ENCODE results near the gene MTA1.

MTA1 gene

DNA sequence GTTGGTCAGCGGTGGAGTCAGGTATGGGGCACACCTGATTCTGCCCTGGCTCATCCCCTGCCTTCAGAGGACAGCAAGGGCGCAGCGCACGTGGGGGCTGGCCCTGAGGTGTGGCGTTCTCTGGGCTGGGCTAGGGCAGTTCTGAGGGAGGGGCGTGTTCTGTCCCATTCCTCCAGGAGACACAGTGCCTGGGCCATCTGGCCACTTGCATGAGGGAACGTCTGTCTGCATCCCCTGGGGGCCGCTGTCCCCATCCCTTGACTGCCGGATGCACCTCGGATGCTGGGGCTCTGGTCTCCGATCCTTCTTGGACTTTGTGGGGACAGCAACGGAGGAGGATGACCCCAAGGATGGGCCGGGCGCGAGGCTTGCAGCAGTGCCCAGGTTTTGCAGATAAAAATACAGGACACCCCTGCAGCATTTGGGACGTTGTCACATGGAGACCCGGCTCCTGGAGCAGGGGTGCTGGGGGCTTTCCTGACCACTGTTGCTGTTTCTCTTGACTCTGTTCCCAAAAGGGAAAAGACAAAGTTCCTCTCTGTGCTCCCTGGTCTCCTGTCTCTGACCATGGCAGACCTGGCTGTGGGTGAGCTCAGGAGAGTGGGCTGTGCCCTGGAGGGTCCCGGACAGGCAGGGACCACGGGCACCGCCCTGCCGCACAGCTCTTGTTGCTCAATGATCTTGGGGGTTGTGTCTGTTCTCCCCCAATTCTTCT is 6.9 kb downstream of the MTA1 start:
- DNase-seq, result no peak

DNA sequence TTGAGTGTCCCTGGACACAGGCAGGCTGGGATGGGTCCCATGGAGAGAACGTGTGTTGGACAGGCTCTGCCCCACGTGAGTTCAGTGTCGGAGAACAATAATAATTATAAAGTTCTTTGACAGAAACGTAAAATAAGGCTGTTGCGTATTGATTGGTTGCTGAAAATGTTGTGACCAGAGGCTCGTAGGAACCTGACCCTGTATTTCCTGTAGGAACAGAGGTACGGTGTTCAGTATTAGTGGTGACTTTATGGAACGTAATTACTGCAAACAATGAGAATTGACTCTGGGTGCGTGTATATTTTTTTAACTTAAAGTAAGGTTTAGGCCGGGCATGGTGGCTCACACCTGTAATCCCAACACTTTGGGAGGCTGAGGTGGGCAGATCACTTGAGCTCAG is 7.8 kb downstream of the MTA1 start:
- no peak for DNase-seq

DNA sequence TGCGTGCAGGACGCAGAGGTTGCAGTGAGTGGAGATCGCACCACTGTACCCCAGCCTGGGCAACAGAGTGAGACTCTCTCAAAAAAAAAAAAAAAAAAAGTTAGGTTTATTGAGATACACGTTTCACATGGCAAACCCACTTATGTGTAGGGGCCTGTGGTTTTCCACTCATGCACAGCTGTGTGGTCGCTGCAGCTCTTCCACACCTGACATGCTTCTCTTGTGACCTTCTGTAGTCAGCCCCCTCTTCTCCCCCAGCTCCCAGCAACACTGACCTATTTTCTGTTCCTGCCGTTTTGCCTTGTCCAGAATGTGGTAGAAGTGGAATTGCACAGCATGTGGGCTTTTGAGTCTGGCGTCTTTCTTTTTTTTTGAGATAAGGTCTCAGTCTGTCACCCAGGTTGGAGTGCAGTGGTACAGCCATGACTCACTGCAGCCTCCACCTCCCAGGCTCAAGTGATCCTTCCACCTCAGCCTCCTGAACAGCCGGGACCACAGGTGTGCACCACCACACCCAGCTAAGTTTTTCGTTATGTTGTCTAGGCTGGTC is 8.4 kb downstream of the MTA1 start:
- no peak for DNase-seq

DNA sequence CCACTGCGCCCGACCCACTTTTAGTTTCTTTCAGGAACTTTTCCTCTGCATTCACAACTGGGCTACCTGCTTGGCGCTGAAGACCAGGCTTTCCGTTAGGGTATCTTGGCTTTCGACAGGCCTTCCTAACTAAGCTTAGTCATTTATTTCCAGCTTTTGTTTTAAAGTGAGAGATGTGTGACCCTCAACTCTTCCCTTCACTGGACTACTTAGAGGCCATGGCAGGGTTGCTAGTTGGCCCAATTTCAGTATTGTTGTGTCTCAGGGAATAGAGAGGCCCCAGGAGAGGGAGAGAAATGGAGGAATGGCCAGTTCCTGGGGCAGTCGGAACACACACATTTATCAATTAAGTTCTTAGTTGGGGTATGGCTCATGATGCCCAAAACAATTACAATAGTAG is 10.4 kb downstream of the MTA1 start:
- DNase-seq, result no peak

DNA sequence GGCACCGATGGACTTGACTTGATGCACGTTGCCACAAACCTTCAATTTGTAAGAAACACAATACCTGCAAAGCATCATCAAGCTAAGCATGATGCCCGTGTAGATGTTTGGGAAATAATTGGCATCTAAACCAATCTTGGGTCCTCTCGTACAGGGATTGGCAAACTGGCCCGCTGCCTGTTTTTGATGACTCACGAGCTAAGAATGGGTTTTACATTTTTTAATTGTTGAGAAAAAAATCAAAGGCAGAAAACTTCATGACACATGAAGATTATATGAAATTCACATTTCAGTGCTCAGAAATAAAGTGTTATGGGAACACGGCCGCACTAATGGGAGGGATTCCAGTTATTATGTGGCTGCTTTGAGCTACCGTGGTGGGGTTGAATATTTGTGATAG is 10.9 kb downstream of the MTA1 start:
- DNase-seq, result no peak

DNA sequence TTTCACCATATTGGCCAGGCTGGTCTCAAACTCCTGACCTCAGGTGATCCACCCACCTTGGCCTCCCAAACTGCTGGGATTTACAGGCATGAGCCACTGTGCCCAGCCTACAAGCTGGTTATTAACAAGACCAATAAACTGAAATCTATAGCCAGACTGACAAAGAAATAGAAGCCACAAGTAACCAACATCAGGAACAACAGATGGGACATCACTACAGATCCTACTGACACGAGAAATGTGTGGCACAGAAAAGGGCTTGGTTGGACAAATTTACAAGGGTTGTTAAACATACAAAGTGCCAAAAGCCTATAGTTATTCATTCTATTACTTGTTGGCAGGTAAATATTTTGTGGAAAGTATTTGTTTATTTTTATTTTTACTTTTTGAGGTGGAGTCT is 11.6 kb downstream of the MTA1 start:
- no peak for DNase-seq

DNA sequence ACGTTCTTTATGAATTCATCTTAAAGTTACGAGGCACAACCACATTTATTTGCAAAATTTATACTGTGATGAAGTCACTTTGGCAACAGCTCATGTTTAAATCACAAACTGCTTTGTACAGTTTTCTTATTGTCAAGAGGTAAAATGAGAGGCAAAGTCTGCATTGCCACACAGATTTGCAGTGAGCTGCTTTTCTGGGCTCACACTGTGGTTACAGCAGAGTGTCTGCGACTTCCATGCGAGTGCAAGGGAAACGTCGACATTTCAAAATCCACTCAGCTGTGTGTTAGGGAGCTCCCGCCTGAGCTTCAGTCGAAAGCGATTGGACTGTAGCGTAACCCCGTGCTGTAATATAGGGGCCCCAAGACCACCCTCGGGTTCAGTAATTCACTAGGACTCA is 13.0 kb downstream of the MTA1 start:
- no peak for DNase-seq

DNA sequence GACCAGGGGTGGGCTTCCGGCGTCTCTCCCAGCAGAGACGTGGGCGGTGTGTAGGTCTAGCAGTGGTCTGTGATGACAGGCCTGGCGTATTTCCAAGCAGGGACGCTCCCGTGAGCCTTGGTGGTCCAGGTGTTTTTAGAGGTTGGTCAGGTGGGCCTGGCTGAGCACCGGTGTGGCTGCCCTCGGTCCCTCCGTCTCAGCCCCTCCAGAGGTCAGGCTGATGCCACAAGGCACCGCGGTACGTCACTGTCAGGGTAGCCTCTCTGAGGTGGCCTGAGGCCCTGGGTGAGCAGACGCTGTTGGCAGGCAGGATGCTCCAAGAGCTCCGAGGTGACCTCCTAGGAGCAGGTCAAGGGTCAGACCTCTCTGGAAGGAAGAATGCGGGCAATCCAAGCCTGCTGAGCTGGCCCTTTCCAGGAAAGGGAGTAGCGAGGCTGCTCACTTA is 13.6 kb downstream of the MTA1 start:
- no peak for DNase-seq

DNA sequence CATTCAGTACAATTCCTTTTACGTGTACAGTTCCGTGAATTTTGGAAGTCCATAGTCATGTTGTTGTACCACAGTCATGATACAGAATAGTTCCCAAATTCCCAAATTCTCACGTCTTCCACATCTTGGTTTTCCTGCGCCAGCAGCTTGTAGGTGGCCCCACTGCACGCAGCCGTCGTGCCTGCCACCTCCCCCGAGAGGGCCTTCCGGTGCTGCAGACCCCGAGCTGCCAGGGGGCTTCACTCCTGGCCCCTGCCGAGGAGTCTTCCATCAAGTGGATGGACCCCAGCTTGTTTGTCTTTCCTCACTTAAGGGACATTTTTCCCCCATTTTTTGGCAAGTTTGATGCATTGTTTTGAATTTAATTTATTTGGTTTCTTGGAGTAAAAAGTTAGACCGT is 16.8 kb downstream of the MTA1 start:
- no peak for DNase-seq

DNA sequence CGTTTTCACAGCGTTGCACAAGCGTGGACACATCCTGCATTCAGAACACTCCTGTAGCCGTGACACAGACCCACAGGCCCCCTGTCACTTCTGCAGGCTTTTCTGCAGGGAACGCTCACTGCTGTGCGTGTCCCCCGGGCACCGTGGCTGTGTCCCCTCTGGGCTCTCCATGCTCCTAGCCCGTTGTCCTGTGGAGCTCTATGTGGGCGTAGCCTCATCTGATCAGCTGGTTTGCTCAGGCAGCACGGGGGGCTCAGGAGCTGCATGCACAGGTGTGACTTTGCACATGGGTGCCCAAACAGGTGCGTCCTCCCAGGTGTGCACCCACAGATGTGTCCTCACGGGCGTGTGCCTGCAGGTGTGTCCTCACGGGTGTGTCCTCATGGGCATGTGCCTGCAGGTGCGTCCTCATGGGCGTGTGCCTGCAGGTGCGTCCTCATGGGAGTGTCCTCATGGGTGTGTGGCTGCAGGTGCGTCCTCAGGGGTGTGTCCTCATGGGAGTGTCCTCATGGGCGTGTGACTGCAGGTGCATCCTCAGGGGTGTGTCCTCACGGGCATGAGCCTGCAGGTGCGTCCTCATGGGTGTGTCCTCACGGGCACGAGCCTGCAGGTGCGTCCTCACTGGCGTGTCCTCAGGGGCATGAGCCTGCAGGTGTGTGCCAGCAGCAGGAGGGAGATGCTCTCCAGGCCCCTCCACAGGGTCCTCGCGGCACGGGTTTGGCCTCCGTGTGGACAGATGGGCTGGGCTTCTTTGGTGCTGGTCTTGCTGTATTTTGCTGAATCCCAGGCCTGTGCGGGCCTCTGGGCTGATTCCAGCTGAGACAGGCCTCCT is 17.5 kb downstream of the MTA1 start:
- peak; percentile 56 to 75 for DNase-seq

DNA sequence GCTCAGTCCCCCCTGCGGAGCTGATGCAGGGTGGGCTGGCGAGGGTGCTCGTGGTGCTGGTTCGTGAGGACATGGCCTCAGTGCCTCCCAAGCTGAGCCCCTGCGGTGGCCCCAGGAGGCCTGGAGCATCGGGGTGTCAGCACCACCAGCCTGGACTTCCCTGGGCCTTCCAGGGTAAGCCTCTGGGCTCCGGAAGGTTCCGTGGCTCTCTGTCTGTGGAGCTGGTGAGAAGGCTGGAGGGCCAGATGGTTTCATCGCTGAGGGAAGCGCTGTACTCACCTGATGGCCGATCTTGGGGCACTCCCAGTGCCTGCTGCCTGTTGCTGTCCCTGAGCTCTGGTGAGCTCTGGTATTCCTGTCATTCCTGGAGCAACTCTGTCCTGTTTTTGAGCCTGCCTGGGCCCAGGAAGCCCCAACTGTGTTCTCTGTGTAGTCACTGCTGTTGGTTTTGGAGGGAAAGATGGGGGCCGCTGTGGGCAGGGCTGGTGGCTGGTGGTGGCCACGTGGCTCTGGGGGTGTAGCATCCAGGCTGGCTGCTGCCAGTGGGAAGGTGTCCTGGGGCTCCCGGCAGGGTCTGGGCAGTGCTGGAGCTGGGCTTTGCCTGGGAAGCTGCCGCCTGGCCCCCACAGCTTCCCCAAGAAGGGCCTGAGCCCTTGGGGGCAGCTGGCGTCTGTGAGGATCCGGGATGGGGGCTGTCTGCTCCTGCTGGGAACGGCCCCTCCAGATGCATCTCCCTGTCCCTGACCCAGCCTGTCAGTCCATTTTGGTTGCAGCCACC is 18.3 kb downstream of the MTA1 start:
- no peak for DNase-seq

DNA sequence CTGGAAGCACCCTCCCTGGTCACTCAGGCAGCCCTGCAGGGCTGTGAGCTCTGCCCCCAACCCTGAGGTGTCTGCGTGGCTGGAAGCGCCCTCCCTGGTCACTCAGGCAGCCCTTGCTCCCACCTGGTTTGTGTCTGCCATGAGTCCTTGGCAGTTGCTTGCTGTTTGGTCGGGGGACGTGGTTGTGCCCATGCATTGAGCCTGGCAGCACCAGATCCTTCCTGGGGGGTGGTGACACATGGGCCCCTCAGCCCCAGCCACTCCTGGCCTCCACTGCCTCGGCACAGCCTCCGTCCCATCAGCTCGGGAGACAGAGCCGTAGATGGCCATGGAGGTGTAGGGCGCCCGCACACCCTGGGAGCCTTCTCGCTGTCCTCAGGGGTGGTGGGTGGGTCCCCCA is 19.6 kb downstream of the MTA1 start:
- DNase-seq, result no peak

DNA sequence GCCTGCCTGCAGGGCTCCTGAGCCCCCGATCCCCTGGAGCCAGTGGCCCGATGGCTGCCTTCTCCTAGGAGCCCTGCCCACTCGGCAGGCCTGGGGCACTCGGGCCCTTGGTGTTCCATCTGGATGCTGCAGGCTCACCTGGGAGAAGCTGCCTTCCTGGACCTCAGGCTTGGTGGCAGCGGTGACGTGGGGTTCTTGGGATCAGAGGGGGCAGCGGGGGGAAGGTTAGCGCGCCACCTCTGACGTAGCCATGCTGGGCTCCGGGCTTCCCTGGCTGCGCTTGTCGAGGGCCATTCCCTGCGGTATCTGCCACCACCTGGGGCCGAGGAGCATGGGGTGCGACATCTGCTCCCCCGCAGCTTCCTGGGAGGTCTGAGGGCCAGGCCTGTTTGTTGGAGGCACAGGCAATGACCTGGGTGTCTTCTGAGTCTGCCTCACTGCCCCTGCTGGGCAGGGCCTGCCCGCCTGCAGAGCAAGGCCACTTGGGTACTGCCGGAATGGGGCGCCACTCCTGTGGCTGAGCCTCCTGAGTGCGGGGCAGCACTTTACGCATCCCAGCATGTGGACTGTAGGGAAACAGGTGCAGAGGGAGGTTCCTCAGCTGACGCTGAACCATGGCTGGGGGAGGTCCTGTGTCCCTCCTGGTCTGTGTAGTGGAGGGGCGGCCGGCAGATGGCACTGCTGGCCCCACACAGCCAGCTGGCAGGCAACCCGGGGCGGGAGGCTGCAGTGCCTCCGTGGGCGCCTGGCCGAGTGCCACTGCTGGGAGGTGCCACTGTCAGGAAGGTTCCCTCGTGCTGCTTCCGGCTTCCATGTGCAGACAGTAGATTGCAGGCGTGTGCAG is 20.3 kb downstream of the MTA1 start:
- no peak for DNase-seq

DNA sequence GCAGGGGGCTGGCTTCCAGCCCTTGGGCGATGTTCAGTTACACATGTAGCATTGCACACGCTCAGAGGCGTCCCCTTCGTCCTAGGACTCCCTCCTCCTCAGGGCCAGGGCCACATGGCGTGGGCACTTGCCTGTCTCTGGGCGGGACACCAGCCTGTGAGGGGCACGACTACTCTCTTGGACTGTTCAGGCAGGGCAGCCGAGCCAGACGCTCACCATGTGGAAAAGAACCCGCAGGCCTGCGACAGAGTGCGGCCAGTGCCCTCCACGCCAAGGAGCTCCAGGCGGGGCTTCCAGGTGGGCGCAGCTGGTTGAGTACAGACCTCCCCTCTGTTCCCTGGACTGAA is 20.9 kb downstream of the MTA1 start:
- no peak for DNase-seq

DNA sequence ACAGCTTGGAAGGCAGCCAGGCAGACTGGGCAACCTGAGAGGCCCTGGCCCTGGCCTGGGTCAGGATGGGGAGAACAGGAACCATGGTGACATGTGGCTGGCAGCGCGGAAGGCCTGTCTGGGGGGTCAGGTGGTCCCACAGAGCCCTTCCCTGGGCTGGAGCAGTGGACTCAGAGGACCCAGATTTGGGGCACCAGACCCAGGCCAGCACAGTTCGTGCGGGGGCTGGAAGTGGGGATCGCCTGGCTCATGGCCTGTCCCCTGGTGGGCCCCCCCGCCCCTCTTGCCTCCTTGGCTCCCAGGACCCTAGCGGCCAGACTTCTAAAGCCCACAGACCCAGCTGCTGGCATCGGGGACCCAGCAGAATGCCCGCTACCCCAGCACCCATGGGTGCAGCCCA is 21.4 kb downstream of the MTA1 start:
- DNase-seq, result no peak

DNA sequence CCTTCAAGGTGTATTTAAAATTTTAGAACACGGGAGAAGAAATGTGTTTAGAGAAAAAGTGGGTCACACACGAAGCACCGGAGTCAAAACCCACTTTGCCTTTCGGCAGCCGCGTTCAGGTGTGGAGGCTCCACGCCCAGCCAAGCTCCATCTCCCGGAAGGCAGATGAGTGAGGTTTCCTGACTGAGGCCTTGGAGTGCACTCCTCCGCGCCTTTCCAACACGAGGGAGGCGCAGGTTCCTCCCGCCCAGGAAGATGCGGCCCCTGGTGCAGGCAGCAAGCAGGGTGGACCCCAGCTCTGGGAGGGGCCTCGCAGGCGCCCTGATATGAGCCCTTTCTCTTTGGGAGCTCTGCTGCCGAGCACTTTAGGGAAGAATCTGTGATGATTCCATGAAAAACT is 22.5 kb downstream of the MTA1 start:
- DNase-seq, result no peak

DNA sequence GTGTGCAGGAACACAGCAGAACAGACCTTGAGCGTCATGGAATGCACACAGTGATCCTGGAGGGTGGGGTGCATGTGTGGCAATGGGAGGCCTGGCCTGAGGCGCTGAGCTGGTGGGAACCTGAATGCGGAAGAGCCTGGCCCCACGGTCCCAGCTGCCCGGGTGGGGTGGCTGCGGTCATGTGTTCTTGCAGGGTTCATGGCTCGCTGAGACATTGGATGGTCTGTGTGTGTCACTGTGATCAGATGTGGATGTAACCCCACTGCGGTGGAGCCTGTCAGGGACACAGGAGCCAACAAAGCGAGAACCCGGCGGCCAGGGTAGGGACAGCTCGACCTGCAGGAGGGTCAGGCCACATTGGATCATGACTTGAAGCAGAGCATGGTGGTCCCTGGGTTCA is 23.2 kb downstream of the MTA1 start:
- DNase-seq, result no peak

DNA sequence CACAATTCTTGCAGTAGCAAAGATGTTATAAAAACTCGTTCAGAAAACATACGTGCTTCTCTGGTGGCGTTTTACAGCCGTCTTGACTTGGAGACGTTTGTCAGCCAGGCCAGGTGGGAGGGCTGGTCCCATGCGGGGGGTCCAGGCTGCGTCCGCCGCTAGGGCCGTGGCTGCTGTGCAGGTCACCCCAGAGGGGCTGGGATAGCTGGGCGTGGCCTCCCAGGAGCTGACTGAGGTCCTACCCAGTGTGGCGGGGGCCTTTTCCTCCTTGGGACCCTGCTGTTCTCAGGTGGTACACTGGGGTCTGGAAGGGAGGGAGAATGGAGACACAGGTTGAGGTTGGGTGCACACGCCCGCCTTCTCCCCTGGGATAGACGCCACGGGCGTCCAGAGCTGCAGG is 25.2 kb downstream of the MTA1 start:
- no peak for DNase-seq

DNA sequence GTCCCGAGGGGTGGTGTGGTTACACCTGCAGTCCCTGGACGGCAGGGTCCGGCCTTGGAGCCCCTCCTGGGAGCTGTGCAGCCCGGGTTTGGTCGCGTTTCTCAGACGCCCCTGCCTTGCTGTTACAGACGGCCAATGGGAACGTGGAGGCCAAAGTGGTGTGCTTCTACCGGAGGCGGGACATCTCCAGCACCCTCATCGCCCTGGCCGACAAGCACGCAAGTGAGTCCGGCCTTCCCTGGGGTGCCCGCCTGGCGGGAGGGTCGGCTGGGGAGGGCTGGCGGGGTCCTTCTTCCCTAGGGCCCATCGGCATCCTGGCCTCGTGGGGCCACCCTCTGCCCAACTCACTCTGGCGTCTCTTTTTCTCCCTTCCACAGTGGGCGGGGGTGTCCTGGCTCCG is 25.7 kb downstream of the MTA1 start:
- DNase-seq, result no peak

DNA sequence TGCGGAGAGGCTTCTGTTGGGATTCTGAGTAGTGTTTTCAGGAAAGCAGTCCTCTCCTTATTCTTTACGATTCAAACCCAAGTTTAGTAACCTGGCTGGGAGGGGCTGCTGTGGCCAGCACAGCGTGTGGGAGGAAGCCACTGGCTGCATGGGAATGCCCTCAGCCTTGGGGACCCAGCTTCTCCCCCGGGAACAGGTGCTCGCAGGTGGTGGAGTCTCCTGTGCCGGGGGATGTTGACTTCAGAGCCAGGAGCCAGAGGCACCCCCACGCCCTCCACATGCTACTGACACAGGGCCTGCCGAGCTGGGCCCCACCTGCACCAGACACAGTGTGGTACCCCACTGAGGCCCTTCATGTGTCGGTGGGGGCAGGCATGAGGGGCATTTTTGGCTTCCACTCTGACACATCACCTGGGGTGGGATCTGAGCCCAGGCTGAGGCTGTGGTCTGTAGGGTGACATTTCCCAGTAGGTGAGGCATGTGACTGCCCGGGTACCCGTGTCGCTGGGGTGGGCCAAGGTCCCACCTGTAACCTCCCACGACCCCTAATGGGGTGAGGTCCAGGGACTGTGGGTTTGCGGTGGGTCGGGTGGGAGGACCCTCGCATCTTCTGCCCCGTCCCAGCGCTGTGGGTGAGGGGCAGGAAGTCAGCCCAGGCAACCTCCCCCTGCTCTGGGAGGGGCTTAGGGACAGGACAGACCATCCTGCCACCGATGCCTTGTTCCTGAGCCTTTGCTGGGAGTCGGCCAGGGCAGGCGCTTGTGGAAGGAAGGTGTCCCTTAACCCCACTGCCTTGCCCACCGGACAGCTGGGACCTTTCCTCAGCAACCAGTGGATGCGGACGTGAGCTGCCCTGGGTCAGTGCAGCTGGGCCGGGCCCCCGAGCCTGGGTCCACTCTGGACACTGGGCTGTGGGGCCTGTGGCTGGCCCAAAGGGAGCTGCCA is 26.5 kb downstream of the MTA1 start:
- no peak for DNase-seq

DNA sequence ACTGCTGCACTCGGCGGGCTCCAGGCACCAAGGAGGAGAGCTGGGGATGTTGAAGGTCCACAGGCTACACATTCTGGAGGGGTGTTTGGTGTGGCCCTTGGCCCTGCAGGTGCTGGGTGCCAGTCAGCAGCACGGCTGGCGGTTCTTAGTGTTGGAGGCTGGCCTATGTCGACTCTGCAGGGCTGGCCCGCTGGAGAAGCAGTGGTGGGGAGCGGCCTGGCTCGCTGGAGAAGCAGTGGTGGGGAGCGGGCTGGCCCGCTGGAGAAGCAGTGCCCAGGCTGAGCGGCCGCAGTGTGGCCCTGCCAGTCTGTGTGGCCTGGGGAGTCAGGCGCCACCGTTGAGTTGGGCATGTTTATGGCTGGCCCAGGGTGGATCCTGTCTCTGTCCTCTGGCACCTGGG is 27.3 kb downstream of the MTA1 start:
- DNase-seq, result no peak

Measured in NCI-H187 (cell line).